Hepatocyte (in vitro differentiated cells): ENCODE data around the gene MS4A12. TPM values are rescaled to one million over a fixed set of nuclear protein-coding genes. Genes with fewer than 3 reads are reported as not detected.
"Not testable (repeated sequence)": the region's sequence is repeated elsewhere in the genome, so short reads cannot be mapped to it uniquely, and the experiment has no call there.

Experiments used
- DNase-seq: peaks from one replicate; pipeline ENCODE4 v3.0.0-alpha.2; 2016; ENCODE audit warnings: low spot score
- H2AFZ ChIP-seq: fragments of 200-600 bp; sonication (generic); 2 replicates; pipeline ENCODE4 v1.6.0; 2016; ENCODE audit warnings: antibody characterized with exemption, mild to moderate bottlenecking
- H3K27ac ChIP-seq: fragments of 200-600 bp; sonication (generic); 2 replicates; pipeline ENCODE4 v1.5.1; 2016; ENCODE audit warnings: mild to moderate bottlenecking
- H3K27me3 ChIP-seq: fragments of 200-600 bp; sonication (generic); 2 replicates; pipeline ENCODE4 v1.6.1; 2016
- H3K36me3 ChIP-seq: fragments of 200-600 bp; sonication (generic); replicated peaks from 2 replicates; pipeline ENCODE4 v1.5.1; 2016; ENCODE audit warnings: low read depth; ENCODE audit not compliant: insufficient read depth
- H3K4me1 ChIP-seq: fragments of 200-600 bp; sonication (generic); 2 replicates; pipeline ENCODE4 v1.5.1; 2016; ENCODE audit warnings: mild to moderate bottlenecking, moderate library complexity; ENCODE audit not compliant: insufficient read depth
- H3K4me2 ChIP-seq: fragments of 200-600 bp; sonication (generic); 2 replicates; pipeline ENCODE4 v1.6.0; 2016
- H3K4me3 ChIP-seq: fragments of 200-600 bp; sonication (generic); 2 replicates; pipeline ENCODE4 v1.5.1; 2016; ENCODE audit warnings: mild to moderate bottlenecking
- H3K79me2 ChIP-seq: fragments of 200-600 bp; sonication (generic); 2 replicates; pipeline ENCODE4 v1.6.0; 2017; ENCODE audit warnings: mild to moderate bottlenecking
- H3K9me2 ChIP-seq: fragments of 200-600 bp; sonication (generic); replicated peaks from 2 replicates; pipeline ENCODE4 v1.6.0; 2017; ENCODE audit warnings: mild to moderate bottlenecking; ENCODE audit not compliant: insufficient read depth
- H3K9me3 ChIP-seq: fragments of 200-600 bp; sonication (generic); 2 replicates; pipeline ENCODE4 v1.5.1; 2016; ENCODE audit warnings: low read depth, mild to moderate bottlenecking
- H4K20me1 ChIP-seq: fragments of 200-600 bp; sonication (generic); 2 replicates; pipeline ENCODE4 v1.6.0; 2016; ENCODE audit warnings: mild to moderate bottlenecking; ENCODE audit not compliant: insufficient read depth, poor library complexity, severe bottlenecking
- CTCF ChIP-seq: fragments of 200-600 bp; sonication (generic); IDR thresholded peaks from 2 replicates; pipeline ENCODE4 v1.5.1; 2016; ENCODE audit warnings: antibody characterized with exemption, mild to moderate bottlenecking; ENCODE audit not compliant: poor library complexity
- EZH2 ChIP-seq: fragments of 200-600 bp; sonication (generic); IDR thresholded peaks from 2 replicates; pipeline ENCODE4 v1.6.1; 2016; ENCODE audit warnings: antibody characterized with exemption, mild to moderate bottlenecking, borderline replicate concordance
- EZH2phosphoT487 ChIP-seq: fragments of 200-600 bp; sonication (generic); IDR thresholded peaks from one replicate; pipeline ENCODE4 v1.6.1; 2018; ENCODE audit warnings: antibody characterized with exemption, mild to moderate bottlenecking, low read depth, moderate library complexity; ENCODE audit not compliant: unreplicated experiment, severe bottlenecking
- WGBS: methylation state at CpG from one replicate; pipeline ENCODE4 v1.1.6; 2016; ENCODE audit warnings: low lambda C conversion rate; ENCODE audit errors: missing lambda C conversion rate; 5-methylcytosine and 5-hydroxymethylcytosine counted together
- polyA plus RNA-seq: library from polyadenylated mRNA; unstranded; fragments of >200 nt; fragmentation: Nextera tagmentation; extraction: Ambion mirVana; gene quantifications from 2 replicates; pipeline ENCODE4 v1.2.1, GENCODE V29; 2016
- total RNA-seq: library from RNA; depleted of rRNA; stranded (reverse); fragments of >200 nt; gene quantifications from 2 replicates; pipeline ENCODE4 v1.2.3, GENCODE V29; 2014

MS4A12 gene
- total and polyA plus RNA-seq, 2 experiments from 2014 or later, result not detected

GRCh38 chr11:60530454-60531100 is 38.0 kb downstream of the MS4A12 start:
- no peak overlapping the region for H3K4me3 ChIP-seq
- H3K9me2 ChIP-seq, result no peaks in the 10 kb centered on the region
- DNase-seq, result no peak
- no peaks in the 10 kb centered on the region for H4K20me1 ChIP-seq
- H3K4me2 ChIP-seq, result no peak overlapping the region
- no peaks in the 10 kb centered on the region for H3K9me3 ChIP-seq
- no peak overlapping the region for H3K27ac ChIP-seq
- H3K79me2 ChIP-seq, result no peaks in the 10 kb centered on the region
- H2AFZ ChIP-seq, result no peak overlapping the region
- no peaks in the 10 kb centered on the region for H3K27me3 ChIP-seq
- 83% methylated on average over 3 of the region's 3 CpGs for WGBS
- no peaks in the 10 kb centered on the region for H3K4me1 ChIP-seq
- TF ChIP-seq EZH2phosphoT487 (no peak), EZH2 (no peak), CTCF (no peak)
- no peaks in the 10 kb centered on the region for H3K36me3 ChIP-seq

DNA sequence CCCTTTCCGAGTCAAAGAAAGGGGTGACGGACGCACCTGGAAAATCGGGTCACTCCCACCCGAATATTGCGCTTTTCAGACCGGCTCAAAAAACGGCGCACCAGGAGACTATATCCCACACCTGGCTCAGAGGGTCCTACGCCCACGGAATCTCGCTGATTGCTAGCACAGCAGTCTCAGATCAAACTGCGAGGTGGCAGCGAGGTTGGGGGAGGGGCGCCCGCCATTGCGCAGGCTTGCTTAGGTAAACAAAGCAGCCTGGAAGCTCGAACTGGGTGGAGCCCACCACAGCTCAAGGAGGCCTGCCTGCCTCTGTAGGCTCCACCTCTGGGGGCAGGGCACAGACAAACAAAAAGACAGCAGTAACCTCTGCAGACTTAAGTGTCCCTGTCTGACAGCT is 39.8 kb downstream of the MS4A12 start:
- H3K4me1 ChIP-seq, H3K9me3 ChIP-seq, H3K79me2 ChIP-seq, H3K27ac ChIP-seq, H3K36me3 ChIP-seq, H3K27me3 ChIP-seq, H3K4me2 ChIP-seq, DNase-seq, H2AFZ ChIP-seq, H3K9me2 ChIP-seq, H3K4me3 ChIP-seq, H4K20me1 ChIP-seq: not testable (repeated sequence)
- WGBS, result 83% methylated on average over 11 of the region's 18 CpGs

- H4K20me1 ChIP-seq, H3K9me3 ChIP-seq, H3K4me2 ChIP-seq, H3K27me3 ChIP-seq, H3K36me3 ChIP-seq, DNase-seq, H3K27ac ChIP-seq, H3K79me2 ChIP-seq, H3K4me1 ChIP-seq, H3K9me2 ChIP-seq, H3K4me3 ChIP-seq, H2AFZ ChIP-seq: not testable (repeated sequence)
Observed at GRCh38 chr11:60538627-60539026, 46.0 kb downstream of the MS4A12 start.

GRCh38 chr11:60544077-60544476 is 51.5 kb downstream of the MS4A12 start:
- Histone ChIP-seq H2AFZ (no peak overlapping the region), H3K36me3 (no peaks in the 10 kb centered on the region), H3K9me2 (no peaks in the 10 kb centered on the region), H3K27ac (no peak overlapping the region), H4K20me1 (no peaks in the 10 kb centered on the region), H3K9me3 (no peaks in the 10 kb centered on the region), H3K4me2 (no peak overlapping the region), H3K4me3 (no peak overlapping the region), H3K4me1 (no peaks in the 10 kb centered on the region), H3K27me3 (no peaks in the 10 kb centered on the region), H3K79me2 (no peaks in the 10 kb centered on the region)
- TF ChIP-seq EZH2phosphoT487 (no peak), EZH2 (no peak), CTCF (no peak)
- DNase-seq, result no peak
- WGBS, result 85% methylated on average over 5 of the region's 5 CpGs

Other genes starting within 250 kb of the MS4A12 start
- gene MS4A4E, start 249.6 kb upstream of the MS4A12 start, total RNA-seq, result not detected in 2 replicates
- gene MS4A4E, start 249.6 kb upstream of the MS4A12 start, polyA plus RNA-seq, result 0.18 TPM in 1 of 2 replicates, not detected in the other
- gene MS4A4A, start 212.1 kb upstream of the MS4A12 start, total RNA-seq, result 1.8 and 5.3 TPM in 2 replicates
- 0.48 and 0.69 TPM in 2 replicates for gene MS4A4A, start 212.1 kb upstream of the MS4A12 start, polyA plus RNA-seq
- gene MS4A6E, start 165.5 kb upstream of the MS4A12 start, total RNA-seq, result not detected in 2 replicates
- not detected in 2 replicates for gene MS4A6E, start 165.5 kb upstream of the MS4A12 start, polyA plus RNA-seq
- gene MS4A7, start 114.2 kb upstream of the MS4A12 start, total RNA-seq, result 0.16 and 0.60 TPM in 2 replicates
- 0.51 and 1.8 TPM in 2 replicates for gene MS4A7, start 114.2 kb upstream of the MS4A12 start, polyA plus RNA-seq
- gene MS4A14, start 96.3 kb upstream of the MS4A12 start, total RNA-seq, result not detected in 2 replicates
- gene MS4A14, start 96.3 kb upstream of the MS4A12 start, polyA plus RNA-seq, result not detected in 2 replicates
- not detected in 2 replicates for gene MS4A5, start 63.2 kb upstream of the MS4A12 start, total RNA-seq
- not detected in 2 replicates for gene MS4A5, start 63.2 kb upstream of the MS4A12 start, polyA plus RNA-seq
- not detected in 2 replicates for gene MS4A1, start 36.9 kb upstream of the MS4A12 start, total RNA-seq
- not detected in 2 replicates for gene MS4A1, start 36.9 kb upstream of the MS4A12 start, polyA plus RNA-seq
- gene MS4A13, start 22.6 kb downstream of the MS4A12 start, total RNA-seq, result not detected in 2 replicates
- gene MS4A13, start 22.6 kb downstream of the MS4A12 start, polyA plus RNA-seq, result not detected in 2 replicates
- gene MS4A8, start 206.8 kb downstream of the MS4A12 start, total RNA-seq, result 1.5 and 3.8 TPM in 2 replicates
- 1.7 and 2.3 TPM in 2 replicates for gene MS4A8, start 206.8 kb downstream of the MS4A12 start, polyA plus RNA-seq
- not detected in 2 replicates for gene MS4A18, start 231.9 kb downstream of the MS4A12 start, total RNA-seq
- gene MS4A18, start 231.9 kb downstream of the MS4A12 start, polyA plus RNA-seq, result not detected in 2 replicates